T-helper 9 cell (primary cell): ENCODE data around the gene BPIFB1.

Experiments
- DNase-seq: peaks from one replicate; pipeline ENCODE4 v3.0.0-alpha.2; 2020

Gene BPIFB1

GRCh38 chr20:33332905-33333456 is 50.0 kb downstream of the BPIFB1 start:
- no peak for DNase-seq

- no peak for DNase-seq
Observed at GRCh38 chr20:33333616-33334015, 50.6 kb downstream of the BPIFB1 start.

- DNase-seq, result no peak
Observed at GRCh38 chr20:33334111-33334510, 51.1 kb downstream of the BPIFB1 start.

- DNase-seq, result no peak
Observed at GRCh38 chr20:33336375-33336774, 53.4 kb downstream of the BPIFB1 start.

GRCh38 chr20:33337119-33337518 is 54.1 kb downstream of the BPIFB1 start:
- no peak for DNase-seq

GRCh38 chr20:33337531-33338165 is 54.6 kb downstream of the BPIFB1 start:
- DNase-seq, result no peak

- DNase-seq, result no peak
Observed at GRCh38 chr20:33338467-33339258, 55.6 kb downstream of the BPIFB1 start.

- DNase-seq, result no peak
Observed at GRCh38 chr20:33339515-33340058, 56.6 kb downstream of the BPIFB1 start.

- DNase-seq, result no peak
Observed at GRCh38 chr20:33343521-33343920, 60.5 kb downstream of the BPIFB1 start.

- no peak for DNase-seq
Observed at GRCh38 chr20:33345342-33345741, 62.3 kb downstream of the BPIFB1 start.

- no peak for DNase-seq
Observed at GRCh38 chr20:33348136-33348937, 65.3 kb downstream of the BPIFB1 start.

- DNase-seq, result no peak
Observed at GRCh38 chr20:33349493-33349892, 66.5 kb downstream of the BPIFB1 start.

GRCh38 chr20:33351696-33352095 is 68.7 kb downstream of the BPIFB1 start:
- no peak for DNase-seq

- no peak for DNase-seq
Observed at GRCh38 chr20:33352258-33353012, 69.4 kb downstream of the BPIFB1 start.

GRCh38 chr20:33353013-33353402 is 70.0 kb downstream of the BPIFB1 start:
- DNase-seq, result no peak
